ENCODE data around the gene FAM210B. TPM values are rescaled to one million over a fixed set of nuclear protein-coding genes. Genes with fewer than 3 reads are reported as not detected.
"Not testable (repeated sequence)": the region's sequence is repeated elsewhere in the genome, so short reads cannot be mapped to it uniquely, and the experiment has no call there.

The FAM210B gene
- total RNA-seq, 2 experiments from 2014 or later, result 3.7 to 4.5 TPM

- CTCF ChIA-PET, result interaction anchor here (0.6 to 1.5 kb wide), 6 partner anchors 17 to 155 kb away, joined by 3 to 8 read pairs (median 3); partner anchors contain the start of genes CASS4 and RTF2
These were observed 36.4 kb downstream of the FAM210B start for GRCh38 chr20:56395166-56395565.

GRCh38 chr20:56400001-56400640, 41.3 kb downstream of the FAM210B start:
- intact Hi-C loops (cut with micrococcal nuclease), result loop anchor here (5.0 kb wide), 1 partner anchor 112 kb away; no protein-coding TSS in a partner anchor
- Mint-ChIP-seq H3K9me3 (no peaks in the 10 kb centered on the region), H3K27ac (peak overlapping the region; percentile 30), H3K36me3 (ENCODE audit: low read depth) (peaks cover 72% of the 10 kb centered on the region), H3K4me1 (ENCODE audit: low read depth) (peaks cover 30% of the 10 kb centered on the region), H3K4me3 (no peak overlapping the region), H3K27me3 (no peaks in the 10 kb centered on the region)
- ATAC-seq, result peak; percentile 68
- POLR2A ChIA-PET, result interaction anchor here (0.7 kb wide), 1 partner anchor 9 kb away, joined by 3 read pairs; no protein-coding TSS in a partner anchor
- peak; percentile 87 for TF ChIP-seq CTCF (IDR thresholded peaks at IDR 0.05)
- DNase-seq, result peak; percentile 80
- CTCF ChIA-PET, result interaction anchor here (0.6 to 1.6 kb wide), 9 partner anchors 9 to 116 kb away, joined by 3 to 11 read pairs (median 3); partner anchors contain the start of gene CASS4

More at GRCh38 chr20:56395166-56395565, 36.4 kb downstream of the FAM210B start:
- Mint-ChIP-seq H3K27ac (peak overlapping the region; percentile 50), H3K36me3 (ENCODE audit: low read depth) (peaks cover 62% of the 10 kb centered on the region), H3K27me3 (no peaks in the 10 kb centered on the region), H3K4me1 (ENCODE audit: low read depth) (peaks cover 37% of the 10 kb centered on the region), H3K9me3 (no peaks in the 10 kb centered on the region), H3K4me3 (no peak overlapping the region)
- intact Hi-C loops (cut with micrococcal nuclease), result no loop called here
- POLR2A ChIA-PET, result interaction anchor here (0.6 to 3.3 kb wide), 5 partner anchors 17 to 154 kb away, joined by 3 to 16 read pairs (median 3); partner anchors contain the start of gene CASS4
- TF ChIP-seq CTCF (IDR thresholded peaks at IDR 0.05), result no peak
- DNase-seq (no peak), ATAC-seq (no peak)

GRCh38 chr20:56403465-56403864, 44.7 kb downstream of the FAM210B start:
- ChIA-PET CTCF (interaction anchor here (1.0 kb wide), 1 partner anchor 9 kb away, joined by 4 read pairs; the partner anchor contains the start of gene CASS4), POLR2A (interaction anchor here (0.7 kb wide), 1 partner anchor 12 kb away, joined by 4 read pairs; no protein-coding TSS in a partner anchor)
- ATAC-seq (no peak), DNase-seq (no peak)
- Mint-ChIP-seq H3K4me1 (ENCODE audit: low read depth) (peaks cover 30% of the 10 kb centered on the region), H3K27ac (no peak overlapping the region), H3K36me3 (ENCODE audit: low read depth) (peaks cover 66% of the 10 kb centered on the region), H3K27me3 (no peaks in the 10 kb centered on the region), H3K9me3 (no peaks in the 10 kb centered on the region), H3K4me3 (no peak overlapping the region)
- intact Hi-C loops (cut with micrococcal nuclease), result loop anchor here (5.0 kb wide), 1 partner anchor 109 kb away; no protein-coding TSS in a partner anchor
- TF ChIP-seq CTCF (IDR thresholded peaks at IDR 0.05), result no peak

- DNase-seq; H3K27me3 Mint-ChIP-seq; intact Hi-C loops (cut with micrococcal nuclease); H3K4me3 Mint-ChIP-seq; H3K9me3 Mint-ChIP-seq; ATAC-seq; H3K27ac Mint-ChIP-seq: not testable (repeated sequence)
- CTCF ChIA-PET, result interaction anchor here (1.3 to 1.6 kb wide), 2 partner anchors 13 to 22 kb away, joined by 3 to 4 read pairs; partner anchors contain the start of genes AURKA and CSTF1
- H3K4me1 Mint-ChIP-seq (ENCODE audit: low read depth), result peaks cover 17% of the 10 kb centered on the region
- peaks cover 63% of the 10 kb centered on the region for H3K36me3 Mint-ChIP-seq (ENCODE audit: low read depth)
- POLR2A ChIA-PET, result interaction anchor here (0.6 kb wide), 1 partner anchor 12 kb away, joined by 4 read pairs; no protein-coding TSS in a partner anchor
These were observed 46.6 kb downstream of the FAM210B start for GRCh38 chr20:56405356-56405755.

- H3K4me3 Mint-ChIP-seq, result no peak overlapping the region
- ChIA-PET CTCF (interaction anchor here (0.9 to 1.7 kb wide), 3 partner anchors 8 to 97 kb away, joined by 3 to 4 read pairs (median 3); no protein-coding TSS in a partner anchor), POLR2A (interaction anchor here (0.6 kb wide), 1 partner anchor 13 kb away, joined by 3 read pairs; no protein-coding TSS in a partner anchor)
- no peaks in the 10 kb centered on the region for H3K9me3 Mint-ChIP-seq
- peaks cover 25% of the 10 kb centered on the region for H3K4me1 Mint-ChIP-seq (ENCODE audit: low read depth)
- H3K36me3 Mint-ChIP-seq (ENCODE audit: low read depth), result peaks cover 57% of the 10 kb centered on the region
- DNase-seq (no peak), ATAC-seq (no peak)
- intact Hi-C loops (cut with micrococcal nuclease), result no loop called here
- H3K27me3 Mint-ChIP-seq, result no peaks in the 10 kb centered on the region
- TF ChIP-seq CTCF (IDR thresholded peaks at IDR 0.05), result no peak
- no peak overlapping the region for H3K27ac Mint-ChIP-seq
These were observed 48.1 kb downstream of the FAM210B start for GRCh38 chr20:56406910-56407309.
